ENCODE data around the gene COL19A1.
A peak's percentile ranks its signal among the peaks of the same experiment; 100 is the strongest.

The COL19A1 gene

DNA sequence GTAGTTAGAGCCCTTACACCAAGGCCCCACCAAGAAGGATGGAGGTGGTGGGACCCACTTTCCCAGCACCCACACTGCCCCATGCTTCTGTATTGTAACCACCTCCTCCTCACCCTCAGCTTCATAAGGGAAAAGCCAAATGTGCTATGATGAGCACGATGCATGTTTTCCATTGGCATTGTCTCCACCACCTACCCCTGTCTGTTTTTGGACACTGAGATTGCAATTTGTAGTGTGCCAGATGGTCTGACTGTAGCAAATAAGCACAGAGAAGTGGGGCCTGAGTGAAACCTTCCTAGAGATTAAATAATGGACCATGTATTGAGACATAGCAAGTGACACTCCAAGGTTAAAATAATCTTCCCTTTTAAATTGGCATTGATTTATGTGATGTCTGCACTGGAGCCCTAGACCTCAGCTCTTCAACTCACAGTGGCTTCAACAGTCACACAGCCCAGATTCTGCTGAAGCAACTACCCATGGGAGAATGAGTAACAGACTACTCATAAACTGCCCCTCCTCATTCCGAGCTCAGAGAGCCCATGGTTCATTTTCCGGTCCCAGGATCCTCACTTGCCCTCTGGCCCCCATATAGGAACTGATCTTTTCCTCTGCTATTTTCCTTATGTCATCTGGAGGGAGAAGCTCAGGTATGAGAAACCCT, 258.7 kb downstream of the COL19A1 start:
- no peak for DNase-seq (ENCODE audit: low spot score)

DNA sequence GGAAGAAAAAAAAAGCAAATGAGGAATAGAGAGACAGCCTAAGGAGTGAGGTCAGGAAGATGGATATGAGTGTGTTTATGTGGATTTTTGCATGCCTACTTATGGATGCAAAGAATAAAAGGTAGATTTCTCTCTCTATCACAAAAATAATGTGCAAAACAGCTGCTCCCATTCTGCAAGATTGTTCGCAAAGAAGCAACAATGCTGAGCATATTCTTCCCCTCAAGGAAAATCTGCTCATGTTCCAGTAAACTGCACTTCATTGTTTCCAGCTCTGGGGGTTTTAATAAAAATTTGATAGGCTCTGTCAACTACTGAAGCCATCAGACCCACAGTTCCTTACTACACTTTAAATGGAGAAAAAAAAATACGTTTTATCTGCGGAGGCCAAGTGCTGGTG, 259.2 kb downstream of the COL19A1 start:
- no peak for DNase-seq (ENCODE audit: low spot score)

DNA sequence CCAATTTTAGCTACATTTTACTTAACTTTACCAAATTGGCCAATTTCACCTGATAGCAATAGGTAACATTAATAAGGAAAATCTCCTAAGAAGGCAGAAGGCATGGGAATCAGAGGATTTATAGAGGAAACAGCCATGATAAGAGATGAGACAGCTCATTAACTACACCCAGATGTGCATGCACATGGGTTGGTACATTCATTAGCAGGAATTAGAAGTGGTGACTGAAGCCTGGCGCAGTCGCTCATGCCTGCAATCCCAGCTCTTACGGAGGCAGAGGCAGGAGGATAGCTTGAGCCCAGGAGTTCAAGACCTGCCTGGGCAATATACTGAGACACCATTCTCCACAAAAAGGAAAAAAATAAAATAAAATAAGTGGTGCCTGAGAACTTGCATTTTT, 263.0 kb downstream of the COL19A1 start:
- no peak for DNase-seq (ENCODE audit: low spot score)

DNA sequence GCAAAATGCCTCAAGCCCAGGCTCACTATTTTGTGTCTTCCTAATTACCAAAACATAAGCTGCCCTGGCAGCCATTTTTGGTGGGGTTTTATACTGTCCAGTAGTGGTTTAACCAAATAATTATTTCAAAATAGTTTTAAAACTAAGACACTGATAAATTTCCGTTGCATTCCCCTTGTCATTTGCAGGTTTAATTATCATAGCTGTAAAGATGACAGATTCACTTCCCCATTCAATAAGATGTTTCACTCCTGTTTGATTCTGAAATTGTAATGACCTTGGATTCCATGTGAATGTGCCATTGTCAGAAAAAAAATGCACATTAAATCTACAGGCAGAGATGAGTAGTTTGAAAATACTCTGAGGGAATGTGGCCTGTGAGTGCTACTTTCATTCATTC, 264.5 kb downstream of the COL19A1 start:
- no peak for DNase-seq (ENCODE audit: low spot score)

DNA sequence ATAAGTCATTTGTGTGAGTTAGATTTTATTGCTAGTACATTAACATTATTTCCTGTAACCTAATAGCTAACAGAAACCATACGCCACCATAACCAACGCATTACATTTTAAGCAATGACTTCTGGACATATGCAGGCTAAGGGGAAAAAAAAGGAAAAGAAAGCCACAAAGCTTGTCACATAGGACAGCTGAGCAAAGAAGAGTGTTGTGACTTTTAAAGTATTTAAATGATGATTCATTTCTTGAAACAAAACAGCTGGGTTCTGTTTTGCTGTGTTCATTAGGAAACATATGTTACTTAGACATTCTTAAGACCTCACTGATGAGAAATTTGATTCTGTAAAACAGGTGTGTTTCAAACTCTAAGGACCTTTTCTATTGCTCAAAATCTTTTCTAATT, 265.2 kb downstream of the COL19A1 start:
- DNase-seq (ENCODE audit: low spot score) = no peak

DNA sequence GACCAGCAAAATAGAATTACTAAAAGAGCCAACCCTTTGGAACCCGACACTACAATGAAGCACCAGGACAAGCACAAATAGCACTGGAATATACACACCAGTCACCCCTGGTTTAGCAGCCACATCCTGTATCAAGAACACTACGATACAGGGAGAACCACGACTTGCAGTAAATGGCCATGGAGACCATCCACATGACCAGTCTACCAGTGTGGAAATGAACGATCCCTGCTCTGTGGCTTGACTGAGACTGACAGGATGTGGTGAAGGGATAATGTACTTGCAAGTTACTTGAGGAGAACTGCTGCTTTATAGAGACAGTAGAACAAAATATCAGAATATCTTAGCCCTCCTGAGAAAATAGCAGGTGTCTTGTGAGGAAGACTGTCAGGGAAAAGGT, 266.9 kb downstream of the COL19A1 start:
- no peak for DNase-seq (ENCODE audit: low spot score)

DNA sequence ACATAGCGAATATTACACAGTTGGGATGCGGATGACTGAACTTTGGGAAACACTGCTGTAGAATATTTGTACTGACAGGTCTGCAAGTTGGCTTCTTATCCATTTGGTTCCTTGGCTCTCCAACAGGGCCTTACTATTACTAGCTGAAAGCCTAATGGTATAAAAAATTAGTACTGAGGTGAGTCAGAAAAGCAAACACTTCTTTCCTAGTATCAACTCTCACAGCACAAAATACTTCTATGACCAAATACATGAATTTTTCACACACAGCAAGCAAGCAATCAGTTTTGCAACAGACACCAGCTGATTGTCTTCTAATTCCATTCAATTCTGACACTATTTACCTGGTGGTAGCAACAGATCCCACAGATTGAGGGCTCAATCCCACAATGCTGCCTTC, 268.2 kb downstream of the COL19A1 start:
- no peak for DNase-seq (ENCODE audit: low spot score)

DNA sequence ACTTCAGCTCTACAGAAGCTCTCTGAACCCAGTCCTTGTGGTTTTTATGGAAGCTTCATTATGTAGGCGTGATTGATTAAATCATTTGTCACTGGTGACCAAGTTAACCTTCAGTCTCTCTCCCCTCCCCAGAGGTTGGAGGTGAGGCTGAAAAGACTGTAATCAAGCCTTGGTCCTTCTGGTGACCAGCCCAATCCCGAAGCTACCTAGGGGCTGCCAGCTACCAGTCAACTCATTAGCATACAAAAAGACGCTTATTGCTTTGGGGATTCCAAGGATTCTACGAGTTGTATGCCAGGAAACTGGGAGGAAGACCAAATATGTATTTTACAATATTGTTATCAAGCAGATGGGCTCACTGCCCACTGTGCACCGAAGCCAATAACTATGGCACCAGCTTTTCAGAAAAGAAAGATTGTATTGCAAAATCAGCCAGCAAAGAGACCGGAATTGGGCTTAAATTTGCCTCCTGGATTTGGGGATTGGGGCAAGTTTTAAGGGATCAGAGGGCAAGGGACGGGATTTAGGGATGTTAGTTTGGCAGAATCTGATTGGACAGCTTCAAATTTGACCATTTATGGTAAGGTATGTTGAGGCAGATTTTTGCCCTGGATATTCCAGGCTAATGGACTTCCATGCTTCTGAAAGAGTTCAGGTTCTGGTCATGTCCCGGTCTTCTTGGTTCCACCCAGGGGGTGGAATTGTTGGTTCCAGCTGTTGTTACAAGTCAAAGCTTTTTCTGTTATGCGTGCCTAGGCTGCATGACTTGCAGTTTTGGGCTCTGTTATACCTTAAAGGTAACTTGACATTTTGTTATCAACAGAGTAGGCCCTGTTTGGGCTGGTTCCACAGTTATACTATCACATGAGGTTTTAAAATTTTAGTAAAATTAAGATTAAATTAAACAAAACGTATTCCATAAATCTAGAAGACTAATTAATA, 269.1 kb downstream of the COL19A1 start:
- DNase-seq (ENCODE audit: low spot score) = no peak

DNA sequence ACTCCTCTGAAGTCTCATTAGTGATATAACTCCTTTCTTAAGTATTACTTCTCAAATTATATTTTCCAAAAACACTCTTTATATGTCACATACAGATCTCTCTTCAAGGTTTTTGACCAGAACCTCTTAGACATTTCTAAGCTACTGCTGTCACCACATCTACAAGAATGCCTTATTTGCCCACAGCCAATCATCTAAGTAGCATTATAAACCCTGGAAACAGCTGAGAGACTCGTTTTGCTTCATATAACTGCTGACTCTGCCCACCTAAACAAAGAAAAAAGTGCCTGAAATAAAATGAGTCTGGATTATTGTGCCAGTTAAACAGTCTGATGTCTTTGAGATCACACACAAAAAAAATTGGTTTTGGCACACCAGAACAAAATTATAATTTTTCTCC, 270.6 kb downstream of the COL19A1 start:
- DNase-seq (ENCODE audit: low spot score) = no peak

DNA sequence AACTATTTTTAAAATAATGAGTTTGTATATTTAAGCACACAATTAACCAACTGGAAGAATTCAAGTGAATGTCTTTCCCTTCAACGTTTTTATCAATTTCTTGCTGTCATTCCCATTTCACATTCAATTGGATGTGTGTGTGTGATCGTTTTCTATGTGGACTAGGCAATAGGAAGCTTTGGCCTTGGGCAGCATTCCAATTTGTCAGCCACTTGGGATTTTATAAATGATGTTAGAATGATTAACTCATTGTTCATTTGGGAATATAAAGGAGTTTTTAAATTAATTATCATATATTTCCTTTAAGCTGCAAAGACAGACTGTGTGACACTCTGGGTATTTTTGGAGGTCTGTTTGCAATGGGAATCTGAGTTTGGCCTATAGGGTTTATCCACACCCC, 274.1 kb downstream of the COL19A1 start:
- DNase-seq (ENCODE audit: low spot score) = no peak

DNA sequence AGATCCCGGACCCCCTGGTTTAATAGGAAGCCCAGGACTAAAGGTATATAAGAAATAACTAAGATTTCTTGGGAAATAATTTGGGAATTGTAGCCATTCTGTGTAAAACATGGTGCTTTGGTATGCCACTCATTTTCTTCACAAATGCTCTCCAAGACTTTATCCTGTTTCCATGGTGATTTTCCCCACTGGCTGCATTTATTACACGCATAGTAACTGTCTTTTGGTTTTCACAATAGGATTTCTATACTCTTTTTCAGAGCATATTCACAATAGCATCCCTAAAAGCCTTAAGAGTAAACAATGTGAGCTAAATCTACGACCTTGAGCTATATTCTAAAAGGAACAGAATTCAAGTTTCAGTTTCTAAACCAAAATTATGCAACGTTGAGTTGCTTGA, 275.7 kb downstream of the COL19A1 start:
- no peak for DNase-seq (ENCODE audit: low spot score)

DNA sequence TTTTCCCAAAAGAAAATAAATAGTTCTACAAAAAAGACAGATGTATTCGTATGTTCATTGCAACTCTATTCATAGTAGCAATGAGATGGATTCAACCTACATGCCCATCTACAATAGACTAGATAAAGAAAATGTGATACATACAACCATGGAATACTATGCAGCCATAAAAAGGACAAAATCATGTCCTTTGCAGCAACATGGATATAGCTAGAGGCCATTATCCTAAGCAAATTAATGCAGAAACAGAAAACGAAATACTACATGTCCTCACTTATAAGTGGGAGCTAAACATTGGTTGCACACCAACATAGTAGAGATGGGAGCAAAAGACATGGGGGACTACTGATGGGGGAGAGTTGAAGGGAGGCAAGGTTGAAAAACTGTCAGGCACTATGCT, 278.8 kb downstream of the COL19A1 start:
- no peak for DNase-seq (ENCODE audit: low spot score)

DNA sequence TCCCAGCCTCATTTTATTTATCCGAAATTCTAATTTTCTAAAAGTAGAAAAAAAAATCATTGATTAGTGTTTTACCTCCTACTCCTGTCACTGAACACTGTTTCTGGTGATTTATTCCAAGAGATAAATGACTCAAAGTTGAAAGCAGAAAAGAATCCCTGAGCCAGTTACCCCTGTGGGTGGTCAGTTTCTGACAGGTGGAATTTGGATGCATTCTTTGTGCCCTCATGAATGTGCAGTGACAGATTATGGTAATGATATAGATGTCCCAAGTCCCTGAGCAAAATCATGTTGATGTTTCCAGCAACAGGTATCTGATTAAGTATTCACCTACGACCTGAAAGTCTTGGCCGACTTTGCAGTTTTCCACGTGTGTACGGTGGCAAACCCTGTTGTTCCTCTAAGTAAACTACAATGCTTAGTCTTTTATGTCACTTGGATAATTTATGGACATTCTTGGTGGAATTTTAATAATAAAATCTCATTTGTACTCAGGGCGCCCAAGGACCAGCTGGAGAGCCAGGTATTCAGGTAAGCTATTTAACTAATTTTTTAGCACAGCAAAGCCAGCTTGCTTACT, 282.9 kb downstream of the COL19A1 start:
- DNase-seq (ENCODE audit: low spot score) = no peak

DNA sequence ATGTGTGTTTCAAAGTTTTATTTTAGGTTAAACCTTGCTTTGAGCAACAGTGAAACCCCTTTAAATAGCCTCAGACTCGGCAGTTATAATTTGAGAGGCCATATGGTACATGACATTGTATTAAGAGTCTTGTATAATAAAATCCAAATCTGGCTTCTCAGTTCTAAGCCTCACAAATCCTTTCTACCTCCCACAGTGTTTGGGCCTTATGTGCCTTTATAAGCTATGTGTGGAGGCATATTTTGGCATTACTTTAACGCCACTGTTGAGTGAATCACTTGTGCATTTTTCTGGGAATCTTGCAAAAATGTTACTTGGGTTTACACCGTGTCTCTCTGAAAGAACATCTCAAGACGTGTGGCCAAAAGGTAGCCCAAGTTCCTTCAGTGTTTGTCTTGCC, 284.2 kb downstream of the COL19A1 start:
- no peak for DNase-seq (ENCODE audit: low spot score)

DNA sequence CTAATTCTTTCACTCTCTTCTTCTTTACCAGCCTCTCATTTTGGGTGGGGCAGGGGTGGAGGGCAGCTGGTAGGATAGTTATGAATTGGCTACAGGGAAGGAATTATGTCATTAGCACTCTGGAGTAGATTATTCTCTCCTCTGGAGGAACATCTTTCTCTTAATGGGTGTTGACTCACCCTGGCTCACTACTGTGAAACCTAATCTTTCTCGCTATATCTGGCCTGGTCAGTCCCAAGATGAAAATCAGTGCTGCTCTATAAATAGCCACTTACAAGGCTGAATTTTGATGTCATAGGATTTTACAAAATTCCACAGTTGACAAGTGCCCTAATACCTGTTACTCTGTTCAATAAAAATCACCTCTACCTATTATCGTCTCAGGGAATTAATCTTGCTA, 285.3 kb downstream of the COL19A1 start:
- no peak for DNase-seq (ENCODE audit: low spot score)

DNA sequence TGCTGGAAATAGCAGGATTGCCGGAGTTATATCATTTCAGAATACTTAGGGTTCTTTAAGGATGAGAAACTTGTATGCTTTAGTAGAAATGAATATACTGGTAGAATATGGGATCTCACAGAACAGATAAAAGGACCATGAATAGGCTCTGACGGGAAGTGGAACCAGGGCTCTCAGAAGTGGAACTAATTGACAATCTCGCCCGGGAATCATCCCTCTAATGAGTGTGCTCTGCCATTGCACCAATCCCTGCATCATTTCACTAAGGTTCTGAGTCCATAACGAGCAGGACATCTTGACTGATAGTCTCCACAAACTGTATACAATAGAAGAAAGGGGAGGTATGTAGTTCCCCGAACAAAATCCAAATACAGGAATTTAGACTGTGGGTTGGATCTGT, 286.4 kb downstream of the COL19A1 start:
- DNase-seq (ENCODE audit: low spot score) = no peak

DNA sequence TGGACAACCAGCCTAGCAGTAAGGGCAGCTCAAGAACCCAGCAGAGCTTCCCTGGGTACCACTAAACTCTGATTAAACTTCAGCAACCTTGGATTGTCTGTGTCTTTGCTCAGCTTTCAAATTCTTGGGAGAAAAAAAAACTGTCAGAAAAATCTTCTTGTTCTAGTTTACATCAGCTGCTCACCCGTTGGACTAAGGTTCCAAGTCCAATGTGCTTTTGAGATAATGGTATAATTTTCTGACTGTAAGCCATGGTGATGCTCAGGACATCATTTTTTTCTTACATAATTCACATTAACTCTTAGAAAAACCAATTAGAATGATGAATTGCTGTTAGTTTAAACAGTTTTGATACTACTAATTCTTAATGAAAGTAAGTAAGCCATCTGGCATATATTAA, 290.7 kb downstream of the COL19A1 start:
- no peak for DNase-seq (ENCODE audit: low spot score)

DNA sequence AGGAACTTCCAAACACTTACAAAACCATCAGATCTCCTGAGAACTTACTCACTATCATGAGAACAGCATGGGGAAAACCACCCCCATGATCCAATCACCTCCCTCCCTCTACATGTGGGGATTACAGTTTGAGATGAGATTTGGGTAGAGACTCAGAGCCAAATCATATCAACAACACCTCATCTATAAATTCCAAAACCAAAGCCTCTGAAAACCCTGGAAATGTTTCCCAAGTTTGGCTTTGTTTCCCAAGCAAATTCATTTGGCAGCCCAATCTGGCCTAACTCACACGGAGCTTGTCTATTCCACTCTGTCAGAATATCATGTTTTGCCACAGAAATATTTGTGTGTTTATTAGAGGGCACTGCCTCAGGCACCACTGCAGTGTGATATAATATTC, 293.9 kb downstream of the COL19A1 start:
- no peak for DNase-seq (ENCODE audit: low spot score)

DNA sequence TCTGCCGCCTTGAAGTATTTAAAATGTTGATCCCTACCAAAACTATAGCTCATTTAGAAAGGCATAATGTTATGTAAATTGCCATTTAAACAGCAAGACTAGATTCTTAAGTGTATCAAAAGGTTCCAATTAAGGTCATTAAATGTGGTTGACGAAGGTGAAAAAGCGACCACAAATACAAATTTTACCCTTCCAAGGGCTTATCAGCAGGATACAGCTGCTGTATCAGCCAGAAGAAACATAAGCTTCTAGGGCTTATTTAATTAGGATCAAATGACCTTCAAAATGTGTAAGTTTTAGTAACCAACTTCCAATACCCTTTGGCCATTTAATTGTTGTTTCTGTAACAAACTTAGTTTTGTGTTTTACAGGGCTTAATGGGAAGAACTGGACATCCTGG, 296.6 kb downstream of the COL19A1 start:
- no peak for DNase-seq (ENCODE audit: low spot score)

DNA sequence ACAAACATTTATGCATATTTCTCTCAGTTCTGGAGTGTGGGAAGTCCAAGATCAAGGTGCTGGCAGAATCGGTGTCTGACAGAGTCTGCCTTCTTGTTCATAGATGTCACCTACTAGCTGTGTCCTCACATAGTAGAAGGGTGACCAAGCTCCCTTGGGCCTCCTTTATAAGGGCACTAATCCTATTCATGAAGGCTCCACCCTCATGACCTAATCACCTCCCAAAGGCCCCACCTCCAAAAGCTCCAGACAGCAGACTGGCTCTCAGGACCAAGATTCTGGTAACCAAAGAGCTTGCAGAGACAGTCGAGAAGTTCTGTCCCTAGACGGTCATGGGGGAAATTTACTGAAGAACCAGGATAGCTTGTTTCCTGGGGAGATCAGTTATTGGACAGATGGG, 297.4 kb downstream of the COL19A1 start:
- DNase-seq (ENCODE audit: low spot score) = no peak

DNA sequence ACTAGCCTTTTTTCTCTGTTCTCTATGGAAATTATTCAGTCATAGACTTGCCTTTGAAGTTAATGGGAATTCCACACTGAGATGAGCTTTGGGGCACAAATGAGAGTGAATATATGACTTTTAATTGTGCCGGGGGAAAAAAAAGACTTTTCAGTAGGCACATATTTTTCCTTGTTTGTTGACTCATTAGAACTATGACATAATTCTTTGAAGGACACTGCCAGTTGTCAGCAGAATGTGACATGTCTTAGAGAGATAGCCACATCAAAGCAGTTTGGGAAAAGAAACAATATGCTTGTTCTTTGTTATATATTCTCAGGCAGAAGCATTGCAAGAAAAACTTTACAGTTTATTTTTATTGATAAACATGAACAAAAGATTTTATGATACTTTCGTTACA, 298.2 kb downstream of the COL19A1 start:
- DNase-seq (ENCODE audit: low spot score) = no peak

DNA sequence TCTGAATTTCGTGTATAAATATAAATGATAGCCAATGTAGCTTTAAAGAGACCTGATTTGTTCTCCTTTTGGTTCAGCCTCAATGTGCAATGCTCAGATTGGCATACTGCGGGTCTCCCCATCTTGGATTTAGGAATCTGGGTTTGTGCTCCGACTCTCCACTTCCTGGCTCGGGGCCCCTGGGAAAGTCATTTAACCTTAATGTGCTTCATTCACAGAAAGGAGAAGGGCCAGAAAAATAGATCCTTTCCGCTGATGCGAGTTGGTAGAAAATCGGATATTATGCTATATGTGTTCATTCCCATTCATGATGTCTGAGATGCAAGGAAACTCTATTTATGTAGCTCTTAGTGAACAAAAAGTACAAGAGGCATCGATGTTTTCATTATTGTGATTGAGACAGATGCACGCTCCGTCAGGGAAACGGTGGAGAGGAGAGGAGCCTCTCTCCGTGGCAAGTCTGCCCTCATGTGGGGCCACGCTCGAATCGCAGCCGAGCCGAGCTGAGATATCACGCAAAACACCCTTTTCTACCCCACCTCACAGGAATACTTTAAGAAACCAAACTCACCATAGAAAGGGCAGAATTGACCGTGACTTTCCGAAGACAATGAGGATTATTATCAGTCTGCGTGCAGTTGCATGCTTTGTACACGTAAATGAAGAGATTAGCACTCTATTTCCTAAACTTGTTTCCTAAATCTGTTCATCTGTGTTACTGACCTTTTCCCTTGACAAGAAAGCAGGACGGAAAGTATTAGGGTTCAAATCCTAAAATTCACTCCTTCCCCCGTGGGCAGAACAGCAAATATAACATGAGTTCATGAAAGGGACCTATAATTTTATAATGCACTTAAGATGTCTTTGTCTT, 300.0 kb downstream of the COL19A1 start:
- peak; percentile 52 for DNase-seq (ENCODE audit: low spot score)

Data from pons (tissue), 1 donor.